Nephron (organoid): ENCODE data around the gene ARFGEF3.

Experiments used
- H3K27ac Mint-ChIP-seq, 3 experiments: 2 replicates each; pipeline ENCODE4 v1.8.0; 2020; ENCODE audit warnings: mixed read lengths in 3 of 3, mild to moderate bottlenecking in 2 of 3, moderate library complexity in 1 of 3
- H3K27me3 Mint-ChIP-seq: 2 replicates; pipeline ENCODE4 v1.8.0; 2021; ENCODE audit warnings: low read depth, mild to moderate bottlenecking, moderate library complexity, mixed read lengths
- H3K36me3 Mint-ChIP-seq: 2 replicates; pipeline ENCODE4 v1.8.0; 2020; ENCODE audit warnings: low read depth, mixed read lengths
- H3K4me1 Mint-ChIP-seq: 2 replicates; pipeline ENCODE4 v1.8.0; 2020; ENCODE audit warnings: mixed read lengths
- H3K4me3 Mint-ChIP-seq, 3 experiments: 2 replicates each; pipeline ENCODE4 v1.8.0; 2020; ENCODE audit warnings: mild to moderate bottlenecking in 3 of 3, mixed read lengths in 3 of 3, moderate library complexity in 2 of 3
- H3K9me3 Mint-ChIP-seq: 2 replicates; pipeline ENCODE4 v1.8.0; 2020; ENCODE audit warnings: mixed read lengths
- CTCF ChIP-seq, 3 experiments: fragments of 200-600 bp; sonication (generic); IDR thresholded peaks; one replicate each; pipeline ENCODE4 v1.5.0; 2021; ENCODE audit warnings: antibody characterized with exemption in 3 of 3; ENCODE audit not compliant: unreplicated experiment in 3 of 3

ARFGEF3 gene

GRCh38 chr6:138219901-138220300 is 58.2 kb downstream of the ARFGEF3 start:
- Mint-ChIP-seq H3K27ac (no peak overlapping the region), H3K9me3 (no peaks in the 10 kb centered on the region), H3K27me3 (no peaks in the 10 kb centered on the region), H3K4me3 (no peak overlapping the region), H3K4me1 (no peaks in the 10 kb centered on the region), H3K36me3 (no peaks in the 10 kb centered on the region)
- TF ChIP-seq CTCF (IDR thresholded peaks at IDR 0.05; ENCODE audit: unreplicated experiment in 3 of 3), result no peak

GRCh38 chr6:138222901-138223546 is 61.3 kb downstream of the ARFGEF3 start:
- Mint-ChIP-seq H3K27ac (no peak overlapping the region), H3K4me1 (peaks cover 5% of the 10 kb centered on the region), H3K9me3 (no peaks in the 10 kb centered on the region), H3K36me3 (no peaks in the 10 kb centered on the region), H3K4me3 (no peak overlapping the region), H3K27me3 (no peaks in the 10 kb centered on the region)
- no peak for TF ChIP-seq CTCF (IDR thresholded peaks at IDR 0.05; ENCODE audit: unreplicated experiment in 3 of 3)

- Mint-ChIP-seq H3K27ac (no peak overlapping the region), H3K36me3 (no peaks in the 10 kb centered on the region), H3K4me1 (peaks cover 5% of the 10 kb centered on the region), H3K9me3 (no peaks in the 10 kb centered on the region), H3K4me3 (no peak overlapping the region), H3K27me3 (no peaks in the 10 kb centered on the region)
- no peak for TF ChIP-seq CTCF (IDR thresholded peaks at IDR 0.05; ENCODE audit: unreplicated experiment in 3 of 3)
Measured at GRCh38 chr6:138225953-138226352, 64.2 kb downstream of the ARFGEF3 start.

GRCh38 chr6:138226700-138227315 is 65.1 kb downstream of the ARFGEF3 start:
- Mint-ChIP-seq H3K4me3 (no peak overlapping the region), H3K27ac (peak overlapping the region in 1 of 3 experiments; percentile 42), H3K9me3 (no peaks in the 10 kb centered on the region), H3K4me1 (peaks cover 5% of the 10 kb centered on the region), H3K36me3 (no peaks in the 10 kb centered on the region), H3K27me3 (peaks cover 3% of the 10 kb centered on the region)
- TF ChIP-seq CTCF (IDR thresholded peaks at IDR 0.05; ENCODE audit: unreplicated experiment in 3 of 3), result no peak

GRCh38 chr6:138227316-138227781 is 65.6 kb downstream of the ARFGEF3 start:
- peaks cover 3% of the 10 kb centered on the region for H3K27me3 Mint-ChIP-seq
- no peaks in the 10 kb centered on the region for H3K9me3 Mint-ChIP-seq
- H3K27ac Mint-ChIP-seq, result peak overlapping the region in 1 of 3 experiments; percentile 42
- H3K36me3 Mint-ChIP-seq, result no peaks in the 10 kb centered on the region
- no peak for TF ChIP-seq CTCF (IDR thresholded peaks at IDR 0.05; ENCODE audit: unreplicated experiment in 3 of 3)
- H3K4me3 Mint-ChIP-seq, result no peak overlapping the region
- H3K4me1 Mint-ChIP-seq, result peaks cover 5% of the 10 kb centered on the region

GRCh38 chr6:138229072-138229471 is 67.3 kb downstream of the ARFGEF3 start:
- Mint-ChIP-seq H3K27me3 (peaks cover 3% of the 10 kb centered on the region), H3K27ac (no peak overlapping the region), H3K4me3 (no peak overlapping the region), H3K4me1 (peaks cover 14% of the 10 kb centered on the region), H3K9me3 (no peaks in the 10 kb centered on the region), H3K36me3 (no peaks in the 10 kb centered on the region)
- no peak for TF ChIP-seq CTCF (IDR thresholded peaks at IDR 0.05; ENCODE audit: unreplicated experiment in 3 of 3)
